BLaER1 treated with 17β-estradiol and CSF1 and Interleukin-3, amounts not matched to agents 10 nM and 100 nM (cell line): ENCODE results near the gene DPEP1.
A peak's percentile ranks its signal among the peaks of the same experiment; 100 is the strongest.

Source experiments
- H3K27ac ChIP-seq, 11 experiments: shearing (Covaris generic); formaldehyde crosslinking; 2 replicates each; pipeline ENCODE4 v1.8.1; 2022
- H3K27me3 ChIP-seq, 11 experiments: shearing (Covaris generic); formaldehyde crosslinking; 2 replicates each; pipeline ENCODE4 v1.8.1; 2022
- H3K36me3 ChIP-seq, 11 experiments: shearing (Covaris generic); formaldehyde crosslinking; 2 replicates each; pipeline ENCODE4 v1.8.1; 2022
- H3K4me1 ChIP-seq, 10 experiments: shearing (Covaris generic); formaldehyde crosslinking; 2 replicates each; pipeline ENCODE4 v1.8.1; 2022
- H3K4me2 ChIP-seq, 11 experiments: shearing (Covaris generic); formaldehyde crosslinking; 2 replicates each; pipeline ENCODE4 v1.8.1; 2022
- H3K4me3 ChIP-seq, 10 experiments: shearing (Covaris generic); formaldehyde crosslinking; 2 replicates each; pipeline ENCODE4 v1.8.1; 2022
- H3K9ac ChIP-seq, 11 experiments: shearing (Covaris generic); formaldehyde crosslinking; 2 replicates each; pipeline ENCODE4 v1.8.1; 2022
- H3K9me3 ChIP-seq, 11 experiments: shearing (Covaris generic); formaldehyde crosslinking; replicated peaks in 1 of 11; 2 replicates each; pipeline ENCODE4 v1.8.1; 2022
- H4K20me1 ChIP-seq, 11 experiments: shearing (Covaris generic); formaldehyde crosslinking; 2 replicates each; pipeline ENCODE4 v1.8.1; 2022
- Cebpa-rat ChIP-seq, 11 experiments: shearing (Covaris generic); IDR thresholded peaks; 2 replicates each; pipeline ENCODE4 v1.8.1; 2022

The DPEP1 gene

GRCh38 chr16:89605186-89605970, 8.1 kb upstream of the DPEP1 start:
- peaks cover 0 to 15% (median 0%) of the 10 kb centered on the region in 11 experiments; a peak in 4 of 22 replicates for H4K20me1 ChIP-seq
- no peak for TF ChIP-seq Cebpa-rat (IDR thresholded peaks at IDR 0.05)

GRCh38 chr16:89606006-89606405, 7.4 kb upstream of the DPEP1 start:
- no peaks in the 10 kb centered on the region for H3K36me3 ChIP-seq
- peak overlapping the region in 4 of 11 experiments; percentile 29 to 69 (median 63); a peak in 7 of 22 replicates for H3K9ac ChIP-seq
- no peak overlapping the region; a peak in 1 of 20 replicates for H3K4me3 ChIP-seq
- peak overlapping the region in 6 of 11 experiments; percentile 2 to 59 (median 17); a peak in 8 of 22 replicates for H3K27ac ChIP-seq
- peaks cover 0 to 15% (median 0%) of the 10 kb centered on the region in 11 experiments; a peak in 4 of 22 replicates for H4K20me1 ChIP-seq
- no peak for TF ChIP-seq Cebpa-rat (IDR thresholded peaks at IDR 0.05)
- H3K27me3 ChIP-seq, result peaks cover 0 to 37% (median 0%) of the 10 kb centered on the region in 11 experiments; a peak in 7 of 22 replicates
- H3K9me3 ChIP-seq, result no peaks in the 10 kb centered on the region
- peaks cover 38 to 82% (median 69%) of the 10 kb centered on the region in 10 experiments for H3K4me1 ChIP-seq
- H3K4me2 ChIP-seq, result peak overlapping the region in 10 of 11 experiments; percentile 38 to 93 (median 84); a peak in 19 of 22 replicates

More at GRCh38 chr16:89605186-89605970, 8.1 kb upstream of the DPEP1 start:
- Histone ChIP-seq H3K4me2 (peak overlapping the region in 10 of 11 experiments; percentile 38 to 93 (median 84); a peak in 20 of 22 replicates), H3K4me3 (peak overlapping the region in 1 of 10 experiments; percentile 39; a peak in 2 of 20 replicates), H3K9me3 (no peaks in the 10 kb centered on the region), H3K36me3 (no peaks in the 10 kb centered on the region), H3K27me3 (peaks cover 0 to 37% (median 0%) of the 10 kb centered on the region in 11 experiments; a peak in 7 of 22 replicates), H3K27ac (peak overlapping the region in 6 of 11 experiments; percentile 2 to 59 (median 17); a peak in 8 of 22 replicates), H3K9ac (peak overlapping the region in 5 of 11 experiments; percentile 3 to 69 (median 60); a peak in 8 of 22 replicates), H3K4me1 (peaks cover 38 to 82% (median 72%) of the 10 kb centered on the region in 10 experiments)

GRCh38 chr16:89607453-89607852, 6.0 kb upstream of the DPEP1 start:
- TF ChIP-seq Cebpa-rat (IDR thresholded peaks at IDR 0.05), result no peak
- H4K20me1 ChIP-seq, result peaks cover 0 to 10% (median 0%) of the 10 kb centered on the region in 11 experiments; a peak in 3 of 22 replicates
- peak overlapping the region in 5 of 11 experiments; percentile 16 to 57 (median 33); a peak in 9 of 22 replicates for H3K27ac ChIP-seq
- H3K36me3 ChIP-seq, result no peaks in the 10 kb centered on the region
- H3K27me3 ChIP-seq, result peaks cover 0 to 37% (median 0%) of the 10 kb centered on the region in 11 experiments; a peak in 7 of 22 replicates
- H3K4me2 ChIP-seq, result peak overlapping the region; percentile 27 to 93 (median 82)
- peak overlapping the region in 2 of 10 experiments; percentile 6 to 40; a peak in 3 of 20 replicates for H3K4me3 ChIP-seq
- H3K4me1 ChIP-seq, result peaks cover 30 to 88% (median 63%) of the 10 kb centered on the region in 10 experiments
- H3K9ac ChIP-seq, result peak overlapping the region in 8 of 11 experiments; percentile 13 to 56 (median 36); a peak in 10 of 22 replicates
- no peaks in the 10 kb centered on the region for H3K9me3 ChIP-seq

- H3K9me3 ChIP-seq, result no peaks in the 10 kb centered on the region
- peak overlapping the region in 2 of 10 experiments; percentile 6 to 40; a peak in 2 of 20 replicates for H3K4me3 ChIP-seq
- peak overlapping the region; percentile 27 to 93 (median 82) for H3K4me2 ChIP-seq
- no peak for TF ChIP-seq Cebpa-rat (IDR thresholded peaks at IDR 0.05)
- peaks cover 28 to 88% (median 63%) of the 10 kb centered on the region in 10 experiments for H3K4me1 ChIP-seq
- peak overlapping the region in 5 of 11 experiments; percentile 16 to 57 (median 33); a peak in 8 of 22 replicates for H3K27ac ChIP-seq
- H3K9ac ChIP-seq, result peak overlapping the region in 8 of 11 experiments; percentile 13 to 56 (median 36); a peak in 11 of 22 replicates
- H3K27me3 ChIP-seq, result peaks cover 0 to 37% (median 0%) of the 10 kb centered on the region in 11 experiments; a peak in 7 of 22 replicates
- no peaks in the 10 kb centered on the region for H3K36me3 ChIP-seq
- H4K20me1 ChIP-seq, result peaks cover 0 to 5% (median 0%) of the 10 kb centered on the region in 11 experiments; a peak in 2 of 22 replicates
Observed at GRCh38 chr16:89607937-89608740, 5.3 kb upstream of the DPEP1 start.

- peaks cover 0 to 6% (median 0%) of the 10 kb centered on the region in 11 experiments; a peak in 3 of 22 replicates for H4K20me1 ChIP-seq
- H3K4me2 ChIP-seq, result peak overlapping the region in 3 of 11 experiments; percentile 31 to 88 (median 87); a peak in 6 of 22 replicates
- no peaks in the 10 kb centered on the region for H3K9me3 ChIP-seq
- TF ChIP-seq Cebpa-rat (IDR thresholded peaks at IDR 0.05), result no peak
- H3K4me3 ChIP-seq, result no peak overlapping the region
- H3K36me3 ChIP-seq, result no peaks in the 10 kb centered on the region
- H3K9ac ChIP-seq, result no peak overlapping the region
- peaks cover 37 to 100% (median 75%) of the 10 kb centered on the region in 10 experiments for H3K4me1 ChIP-seq
- 0 out of 22 replicates have a peak overlapping the region, but pooled peaks of 1 of the 11 experiments have one; percentile 17 for H3K27ac ChIP-seq
- peaks cover 0 to 51% (median 0%) of the 10 kb centered on the region in 11 experiments; a peak in 7 of 22 replicates for H3K27me3 ChIP-seq
Observed at GRCh38 chr16:89610108-89610453, 3.4 kb upstream of the DPEP1 start.

- Histone ChIP-seq H3K4me3 (peak overlapping the region in 2 of 10 experiments; percentile 55 to 59; a peak in 3 of 20 replicates), H3K4me2 (peak overlapping the region; percentile 73 to 98 (median 87)), H3K36me3 (no peaks in the 10 kb centered on the region), H3K4me1 (peaks cover 30 to 100% (median 75%) of the 10 kb centered on the region in 10 experiments), H3K9ac (peak overlapping the region in 2 of 11 experiments; percentile 69 to 73; a peak in 2 of 22 replicates), H3K9me3 (no peaks in the 10 kb centered on the region), H3K27me3 (peaks cover 0 to 41% (median 0%) of the 10 kb centered on the region in 11 experiments; a peak in 7 of 22 replicates), H3K27ac (peak overlapping the region in 5 of 11 experiments; percentile 9 to 71 (median 60); a peak in 7 of 22 replicates), H4K20me1 (peaks cover 0 to 10% (median 0%) of the 10 kb centered on the region in 11 experiments; a peak in 2 of 22 replicates)
- no peak for TF ChIP-seq Cebpa-rat (IDR thresholded peaks at IDR 0.05)
Observed at GRCh38 chr16:89612415-89613166, 851 bp upstream of the DPEP1 start.

- peak overlapping the region in 5 of 10 experiments; percentile 1 to 59 (median 52); a peak in 6 of 20 replicates for H3K4me3 ChIP-seq
- H3K27me3 ChIP-seq, result peaks cover 0 to 27% (median 0%) of the 10 kb centered on the region in 11 experiments; a peak in 6 of 22 replicates
- peak overlapping the region; percentile 73 to 98 (median 87); a peak in 20 of 22 replicates for H3K4me2 ChIP-seq
- peak overlapping the region in 5 of 11 experiments; percentile 39 to 73 (median 68); a peak in 9 of 22 replicates for H3K9ac ChIP-seq
- no peaks in the 10 kb centered on the region for H3K9me3 ChIP-seq
- TF ChIP-seq Cebpa-rat (IDR thresholded peaks at IDR 0.05), result no peak
- peaks cover 27 to 96% (median 72%) of the 10 kb centered on the region in 10 experiments for H3K4me1 ChIP-seq
- no peaks in the 10 kb centered on the region for H3K36me3 ChIP-seq
- H3K27ac ChIP-seq, result peak overlapping the region in 5 of 11 experiments; percentile 9 to 71 (median 60); a peak in 9 of 22 replicates
- peaks cover 0 to 10% (median 0%) of the 10 kb centered on the region in 11 experiments; a peak in 3 of 22 replicates for H4K20me1 ChIP-seq
Observed at GRCh38 chr16:89613954-89614459, 565 bp downstream of the DPEP1 start.
